Fibroblast of the aortic adventitia (primary cell): Measurements from ENCODE around the gene ARHGAP25. TPM values are rescaled to one million over a fixed set of nuclear protein-coding genes. Genes with fewer than 3 reads are reported as not detected.

ENCODE experiments used
- DNase-seq: peaks from one replicate; pipeline ENCODE4 v3.0.0-alpha.2; 2010; ENCODE audit warnings: low read depth
- H3K4me3 ChIP-seq: 2 replicates; pipeline ENCODE4 v1.5.1; 2011; ENCODE audit warnings: low read depth, mild to moderate bottlenecking, control low read depth, low read length, moderate library complexity
- total RNA-seq: library from RNA; depleted of rRNA; stranded (reverse); fragments of >200 nt; gene quantifications from 2 replicates; pipeline ENCODE4 v1.2.3, GENCODE V29; 2012; ENCODE audit warnings: low replicate concordance
- TF ChIP-seq, protein P1 (sequence below): IDR thresholded peaks from 2 replicates; pipeline ENCODE4 v1.5.1; 2011; ENCODE audit warnings: mild to moderate bottlenecking, low read length, control low read depth, inconsistent platforms; ENCODE audit not compliant: insufficient read depth

ARHGAP25 gene
- total RNA-seq, 1 donor: 0.36 TPM

DNA sequence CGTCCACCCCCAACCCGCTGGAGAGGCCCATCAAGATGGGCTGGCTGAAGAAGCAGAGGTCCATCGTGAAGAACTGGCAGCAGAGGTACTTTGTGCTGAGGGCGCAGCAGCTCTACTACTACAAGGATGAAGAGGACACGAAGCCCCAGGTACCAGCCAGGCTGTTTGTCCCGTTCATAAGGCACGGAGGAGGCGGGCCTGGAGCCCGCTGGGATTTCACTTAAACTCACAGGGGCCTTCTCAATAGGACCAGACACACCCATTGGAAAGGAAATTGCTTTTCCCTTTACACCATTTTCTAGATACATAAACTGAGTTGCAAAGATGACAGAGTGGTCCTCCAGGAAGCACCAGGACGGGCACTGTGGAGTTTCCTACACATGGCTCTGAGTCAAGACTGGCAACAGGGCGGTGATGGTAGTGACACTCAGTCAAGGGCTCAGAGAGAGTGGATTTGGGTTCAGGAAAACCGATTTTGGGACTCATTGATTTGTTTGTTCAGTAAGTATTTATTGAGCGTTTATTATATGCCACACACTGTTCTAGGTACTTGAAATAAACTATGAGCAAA lies 40.7 kb downstream of the ARHGAP25 start:
- TF ChIP-seq, protein P1, sequence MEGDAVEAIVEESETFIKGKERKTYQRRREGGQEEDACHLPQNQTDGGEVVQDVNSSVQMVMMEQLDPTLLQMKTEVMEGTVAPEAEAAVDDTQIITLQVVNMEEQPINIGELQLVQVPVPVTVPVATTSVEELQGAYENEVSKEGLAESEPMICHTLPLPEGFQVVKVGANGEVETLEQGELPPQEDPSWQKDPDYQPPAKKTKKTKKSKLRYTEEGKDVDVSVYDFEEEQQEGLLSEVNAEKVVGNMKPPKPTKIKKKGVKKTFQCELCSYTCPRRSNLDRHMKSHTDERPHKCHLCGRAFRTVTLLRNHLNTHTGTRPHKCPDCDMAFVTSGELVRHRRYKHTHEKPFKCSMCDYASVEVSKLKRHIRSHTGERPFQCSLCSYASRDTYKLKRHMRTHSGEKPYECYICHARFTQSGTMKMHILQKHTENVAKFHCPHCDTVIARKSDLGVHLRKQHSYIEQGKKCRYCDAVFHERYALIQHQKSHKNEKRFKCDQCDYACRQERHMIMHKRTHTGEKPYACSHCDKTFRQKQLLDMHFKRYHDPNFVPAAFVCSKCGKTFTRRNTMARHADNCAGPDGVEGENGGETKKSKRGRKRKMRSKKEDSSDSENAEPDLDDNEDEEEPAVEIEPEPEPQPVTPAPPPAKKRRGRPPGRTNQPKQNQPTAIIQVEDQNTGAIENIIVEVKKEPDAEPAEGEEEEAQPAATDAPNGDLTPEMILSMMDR: no peak
- H3K4me3 ChIP-seq: no peak overlapping the region
- no peak for DNase-seq

DNA sequence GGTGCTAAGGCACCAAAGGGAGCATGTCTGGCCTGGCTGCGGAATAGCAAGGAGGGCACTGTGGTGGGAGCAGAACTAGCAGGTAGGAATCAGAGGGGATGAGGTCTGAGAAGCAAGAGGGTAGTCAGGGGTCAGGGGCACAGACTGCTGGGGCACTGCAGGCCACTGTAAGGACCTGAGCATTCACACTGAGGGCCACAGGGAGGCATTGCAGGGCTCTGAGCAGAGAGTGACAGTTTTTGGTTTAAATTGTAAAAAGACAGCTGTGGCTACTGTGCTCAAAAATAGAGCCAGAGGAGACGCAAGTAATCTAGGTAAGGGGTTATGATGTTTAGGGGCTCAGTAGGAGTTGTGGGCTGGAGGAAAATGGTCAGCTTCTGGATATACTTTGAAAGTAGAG lies 41.5 kb downstream of the ARHGAP25 start:
- TF ChIP-seq, protein P1: no peak
- H3K4me3 ChIP-seq: no peak overlapping the region
- no peak for DNase-seq

- TF ChIP-seq, protein P1: no peak
- no peak for DNase-seq
- H3K4me3 ChIP-seq: no peak overlapping the region
Measured at GRCh38 chr2:68779595-68779994, 45.0 kb downstream of the ARHGAP25 start.

DNA sequence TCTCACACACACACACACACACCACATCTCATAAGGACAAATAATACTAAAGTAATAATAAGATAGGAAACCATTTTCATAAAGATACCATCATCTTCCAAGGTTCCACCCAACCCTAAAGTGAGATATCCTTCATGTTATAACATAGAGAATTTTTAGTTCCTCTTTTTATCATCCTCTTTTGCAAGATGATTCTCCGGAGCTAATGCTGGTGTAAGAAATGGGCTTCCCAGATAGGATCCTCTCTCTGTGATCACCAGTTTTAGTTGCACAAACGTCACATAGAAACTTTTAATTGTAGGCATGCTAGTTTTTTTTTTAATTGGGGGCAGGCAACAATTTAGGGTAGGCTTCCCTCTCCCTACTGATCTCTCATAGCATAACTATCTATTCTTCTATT lies 49.6 kb downstream of the ARHGAP25 start:
- TF ChIP-seq, protein P1: no peak
- no peak overlapping the region for H3K4me3 ChIP-seq
- no peak for DNase-seq

- DNase-seq: no peak
- H3K4me3 ChIP-seq: no peak overlapping the region
- TF ChIP-seq, protein P1: no peak
Measured at GRCh38 chr2:68784915-68785314, 50.3 kb downstream of the ARHGAP25 start.

DNA sequence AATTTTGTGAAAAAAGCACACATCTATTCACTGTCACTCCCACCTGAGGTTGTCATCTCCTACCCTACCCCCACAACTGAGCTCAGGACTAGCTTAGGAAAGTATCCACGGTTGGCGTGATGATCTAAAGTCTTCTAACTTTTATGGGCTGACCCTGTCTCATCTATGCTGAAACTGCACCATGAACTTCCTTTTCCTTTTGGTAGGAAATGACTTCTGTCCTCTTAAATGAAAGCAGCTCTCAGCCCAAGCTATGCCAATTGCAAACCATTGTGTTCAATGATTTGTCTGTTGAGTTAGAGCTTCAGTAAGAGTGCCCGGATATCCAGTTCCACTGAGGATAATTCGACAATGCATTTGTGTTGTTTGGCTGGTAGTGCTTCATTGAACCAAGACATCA lies 52.7 kb downstream of the ARHGAP25 start:
- TF ChIP-seq, protein P1: no peak
- no peak overlapping the region for H3K4me3 ChIP-seq
- no peak for DNase-seq

DNA sequence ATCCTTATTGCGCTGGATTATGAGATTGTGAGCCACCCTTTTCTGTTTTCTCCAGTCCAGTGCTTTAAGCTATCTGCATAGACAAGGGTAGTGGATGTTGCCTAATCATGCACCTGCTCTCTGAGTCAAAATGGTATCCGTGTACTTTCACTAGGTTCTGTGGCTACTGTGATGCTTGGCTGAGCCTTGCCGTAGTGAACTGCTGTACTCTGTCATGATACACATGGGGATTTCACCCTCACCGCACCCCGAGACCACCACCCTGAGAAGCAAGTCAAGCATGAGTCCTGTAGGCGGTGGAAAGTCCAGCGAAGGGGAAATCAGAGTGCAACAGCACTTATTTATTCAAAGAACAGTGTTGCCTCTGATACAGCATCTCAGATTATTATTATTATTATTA lies 55.0 kb downstream of the ARHGAP25 start:
- TF ChIP-seq, protein P1: no peak
- no peak for DNase-seq
- no peak overlapping the region for H3K4me3 ChIP-seq
